PC-3 (cell line): ENCODE measurements around the gene KDM3A. TPM values are rescaled to one million over a fixed set of nuclear protein-coding genes. Genes with fewer than 3 reads are reported as not detected.

Experiments used
- ATAC-seq: fragments of 200-7000 bp; cut with Tn5 transposase; 2 replicates; pipeline ENCODE4 v1.9.1; 2020; ENCODE audit warnings: mild to moderate bottlenecking, moderate library complexity
- BruUV-seq: library from RNA; stranded (reverse); fragments of 400-500 nt; replicated peaks from 2 replicates; lab custom pipeline; 2021; lab: Mats Ljungman, UMichigan
- CTCF ChIA-PET: fragments of 300-600 bp; sonication (Branson Sonifier 250); formaldehyde crosslinking; loops from one replicate; lab custom pipeline; 2022; ENCODE audit warnings: antibody characterized with exemption; lab: Charles Lee
- POLR2A ChIA-PET: fragments of 300-600 bp; sonication (Branson Sonifier 250); formaldehyde crosslinking; loops from one replicate; lab custom pipeline; 2022; ENCODE audit warnings: antibody characterized with exemption; ENCODE audit not compliant: unreplicated experiment; lab: Charles Lee
- DNase-seq: peaks from one replicate; pipeline ENCODE4 v3.0.0-alpha.2; 2015
- H2AFZ ChIP-seq: fragments of 300-600 bp; sonication (generic); 2 replicates; pipeline ENCODE4 v1.6.0; 2016; ENCODE audit warnings: antibody characterized with exemption, low read length
- H3F3A ChIP-seq: fragments of 300-600 bp; sonication (generic); one replicate; pipeline ENCODE4 v1.6.0; 2017; ENCODE audit warnings: antibody characterized with exemption, low read length, control low read depth, mild to moderate bottlenecking; ENCODE audit not compliant: unreplicated experiment
- H3K27ac ChIP-seq: fragments of 300-600 bp; sonication (generic); 2 replicates; pipeline ENCODE4 v1.5.1; 2016; ENCODE audit warnings: mild to moderate bottlenecking, low read length
- H3K27me3 ChIP-seq: fragments of 300-600 bp; sonication (generic); 2 replicates; pipeline ENCODE4 v1.6.1; 2016; ENCODE audit warnings: low read length, mixed read lengths
- H3K36me3 ChIP-seq: fragments of 300-600 bp; sonication (generic); 2 replicates; pipeline ENCODE4 v1.6.1; 2016; ENCODE audit warnings: low read depth, mixed run types, low read length, mixed read lengths
- H3K4me1 ChIP-seq: fragments of 300-600 bp; sonication (generic); 2 replicates; pipeline ENCODE4 v1.5.1; 2016; ENCODE audit warnings: low read length; ENCODE audit not compliant: insufficient read depth
- H3K4me2 ChIP-seq: fragments of 300-600 bp; sonication (generic); 2 replicates; pipeline ENCODE4 v1.6.0; 2016; ENCODE audit warnings: low read length
- H3K4me3 ChIP-seq: fragments of 300-600 bp; sonication (generic); 2 replicates; pipeline ENCODE4 v1.5.1; 2016; ENCODE audit warnings: mild to moderate bottlenecking, low read length, mixed read lengths
- H3K79me2 ChIP-seq: fragments of 300-600 bp; sonication (generic); 2 replicates; pipeline ENCODE4 v1.6.1; 2017; ENCODE audit warnings: low read length, mixed read lengths
- H3K9ac ChIP-seq: fragments of 300-600 bp; sonication (generic); 2 replicates; pipeline ENCODE4 v1.6.0; 2016; ENCODE audit warnings: mild to moderate bottlenecking, low read length
- H3K9me2 ChIP-seq: fragments of 300-600 bp; sonication (generic); replicated peaks from 2 replicates; pipeline ENCODE4 v1.6.1; 2016; ENCODE audit warnings: mixed run types, low read length, mixed read lengths
- H3K9me3 ChIP-seq: fragments of 300-600 bp; sonication (generic); 2 replicates; pipeline ENCODE4 v1.6.1; 2016; ENCODE audit warnings: low read length, mixed read lengths
- H4K20me1 ChIP-seq: fragments of 300-600 bp; sonication (generic); 2 replicates; pipeline ENCODE4 v1.6.1; 2016; ENCODE audit warnings: low read length, mixed read lengths
- CTCF ChIP-seq: fragments of 300-600 bp; sonication (generic); conservative IDR thresholded peaks from 2 replicates; pipeline ENCODE4 v1.5.1; 2017; ENCODE audit warnings: antibody characterized with exemption, low read depth, mild to moderate bottlenecking, low read length
- EZH2 ChIP-seq: fragments of 300-600 bp; sonication (generic); IDR thresholded peaks from one replicate; pipeline ENCODE4 v1.6.1; 2017; ENCODE audit warnings: antibody characterized with exemption, mild to moderate bottlenecking, low read length; ENCODE audit not compliant: unreplicated experiment
- EZH2phosphoT487 ChIP-seq: fragments of 300-600 bp; sonication (generic); IDR thresholded peaks from 2 replicates; pipeline ENCODE4 v1.6.1; 2018; ENCODE audit warnings: mild to moderate bottlenecking, antibody characterized with exemption, low read length, borderline replicate concordance
- intact Hi-C: fragments of 100-400 bp; cut with micrococcal nuclease; formaldehyde crosslinking; loops from 2 replicates; pipeline ENCODE4 v1.9.0; 2023
- total RNA-seq: library from RNA; depleted of rRNA; stranded (reverse); fragments of >200 nt; gene quantifications from 2 replicates; pipeline ENCODE4 v1.2.3, GENCODE V29; 2014

Gene KDM3A
- total RNA-seq, 1 experiment from 2014 or later, result 32.2 TPM

GRCh38 chr2:86500325-86501083, 59.3 kb downstream of the KDM3A start:
- CTCF ChIA-PET, result interaction anchor here (0.6 kb wide), 1 partner anchor 123 kb away, joined by 4 read pairs; no protein-coding TSS in a partner anchor
- H3K9me2 ChIP-seq, result no peaks in the 10 kb centered on the region
- H4K20me1 ChIP-seq, result peaks cover 8% of the 10 kb centered on the region
- H3K4me2 ChIP-seq, result no peak overlapping the region
- intact Hi-C loops, result no loop called here
- H2AFZ ChIP-seq, result no peak overlapping the region
- H3K36me3 ChIP-seq, result peaks cover 36% of the 10 kb centered on the region
- ATAC-seq (no peak), DNase-seq (no peak)
- peaks cover 4% of the 10 kb centered on the region; the same call in 1 of the 2 replicates for H3K79me2 ChIP-seq
- no peak overlapping the region for H3K27ac ChIP-seq
- no peaks in the 10 kb centered on the region for H3F3A ChIP-seq
- H3K9ac ChIP-seq, result no peak overlapping the region
- H3K9me3 ChIP-seq, result 0 out of 2 replicates have a peak, but pooled peaks cover 4% of the 10 kb centered on the region
- H3K4me3 ChIP-seq, result no peak overlapping the region
- POLR2A ChIA-PET, result no interaction called here
- BruUV-seq, result no TSS peak
- no peak for TF ChIP-seq CTCF
- TF ChIP-seq EZH2, result no peak
- no peak for TF ChIP-seq EZH2phosphoT487
- no peaks in the 10 kb centered on the region for H3K27me3 ChIP-seq
- peaks cover 16% of the 10 kb centered on the region for H3K4me1 ChIP-seq

GRCh38 chr2:86507600-86507999, 66.4 kb downstream of the KDM3A start:
- Histone ChIP-seq H4K20me1 (no peaks in the 10 kb centered on the region), H2AFZ (no peak overlapping the region), H3K9ac (no peak overlapping the region), H3K27me3 (no peaks in the 10 kb centered on the region), H3K9me3 (no peaks in the 10 kb centered on the region), H3F3A (no peaks in the 10 kb centered on the region), H3K9me2 (no peaks in the 10 kb centered on the region), H3K4me3 (no peak overlapping the region), H3K4me1 (no peaks in the 10 kb centered on the region), H3K27ac (no peak overlapping the region), H3K4me2 (no peak overlapping the region), H3K79me2 (no peaks in the 10 kb centered on the region), H3K36me3 (peaks cover 4% of the 10 kb centered on the region; the same call in 1 of the 2 replicates)
- intact Hi-C loops, result no loop called here
- TF ChIP-seq EZH2phosphoT487, result no peak
- TF ChIP-seq CTCF, result no peak
- no peak for TF ChIP-seq EZH2
- ATAC-seq (no peak), DNase-seq (no peak)
- no TSS peak for BruUV-seq
- ChIA-PET POLR2A (no interaction called here), CTCF (no interaction called here)

GRCh38 chr2:86510436-86510933, 69.3 kb downstream of the KDM3A start:
- Histone ChIP-seq H3K9ac (no peak overlapping the region), H2AFZ (no peak overlapping the region), H4K20me1 (no peaks in the 10 kb centered on the region), H3K9me2 (no peaks in the 10 kb centered on the region), H3K79me2 (no peaks in the 10 kb centered on the region), H3F3A (no peaks in the 10 kb centered on the region), H3K4me2 (no peak overlapping the region), H3K27ac (no peak overlapping the region), H3K9me3 (no peaks in the 10 kb centered on the region), H3K4me1 (no peaks in the 10 kb centered on the region), H3K27me3 (no peaks in the 10 kb centered on the region), H3K4me3 (no peak overlapping the region), H3K36me3 (no peaks in the 10 kb centered on the region; the same call in 1 of the 2 replicates)
- TF ChIP-seq CTCF (no peak), EZH2 (no peak), EZH2phosphoT487 (no peak)
- intact Hi-C loops, result no loop called here
- ATAC-seq, result no peak
- CTCF ChIA-PET, result no interaction called here
- POLR2A ChIA-PET, result interaction anchor here (0.6 kb wide), 1 partner anchor 70 kb away, joined by 3 read pairs; the partner anchor contains the start of gene KDM3A
- no peak for DNase-seq
- no TSS peak for BruUV-seq
